Erythroblast (primary cell): ENCODE data around the gene PAFAH2.
A peak's percentile ranks its signal among the peaks of the same experiment; 100 is the strongest.

Source experiments
- GATA1 ChIP-seq: IDR thresholded peaks from 2 replicates; pipeline ENCODE4 v1.6.1; 2011; ENCODE audit warnings: low read depth, mild to moderate bottlenecking, control low read depth, low read length, moderate library complexity
- POLR2A ChIP-seq: IDR thresholded peaks from 2 replicates; pipeline ENCODE4 v1.6.1; 2011; ENCODE audit warnings: mild to moderate bottlenecking, low read length

DNA sequence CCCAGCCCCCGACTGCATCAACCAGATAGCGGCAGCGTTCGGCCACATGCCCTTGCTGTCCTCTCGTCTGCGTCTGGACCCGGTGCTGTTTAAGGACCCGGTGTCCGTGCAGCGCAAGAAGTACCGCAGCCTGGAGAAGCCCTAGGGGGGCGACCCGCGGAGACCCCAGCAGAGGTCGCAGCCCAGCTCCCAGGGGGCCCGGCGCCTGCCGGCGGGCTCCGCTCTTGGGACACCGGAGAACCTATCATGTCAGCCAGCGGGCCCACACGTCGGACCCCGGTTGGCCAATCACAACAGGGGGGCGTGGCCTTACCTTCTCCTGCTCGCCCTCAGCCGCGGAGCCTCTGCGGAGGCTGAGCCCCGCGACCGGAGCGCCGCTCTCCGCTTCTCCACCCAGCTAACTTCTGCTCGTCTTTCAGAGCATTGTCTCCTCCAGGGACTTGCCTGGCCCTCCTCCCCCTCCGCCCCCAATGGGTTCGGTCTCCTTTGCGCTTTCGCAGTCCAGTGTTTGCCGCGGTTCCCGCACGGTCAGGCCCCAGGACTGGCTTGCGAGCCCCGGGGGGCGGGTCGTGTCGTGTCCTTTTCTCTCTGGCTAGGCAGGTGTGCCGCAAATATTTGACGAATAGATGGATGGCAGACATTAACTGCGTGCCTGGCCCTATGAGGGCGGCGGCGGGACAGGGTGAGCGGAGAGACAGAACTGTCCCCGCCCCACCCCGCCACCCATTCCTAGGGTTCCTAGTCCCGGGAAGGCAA lies 37.5 kb upstream of the PAFAH2 start:
- TF ChIP-seq POLR2A, result peak; percentile 95
- no peak for TF ChIP-seq GATA1
